Neural cell (in vitro differentiated cells): ENCODE data around the gene ST6GALNAC4.

Source experiments
- POLR2AphosphoS5 ChIP-seq: IDR thresholded peaks from 2 replicates; pipeline ENCODE4 v1.6.1; 2012
- SMC3 ChIP-seq: fragments of 450-650 bp; conservative IDR thresholded peaks from 2 replicates; pipeline ENCODE4 v1.6.1; 2014; ENCODE audit warnings: antibody characterized with exemption, mild to moderate bottlenecking, moderate library complexity; ENCODE audit not compliant: poor library complexity
- TAF1 ChIP-seq: IDR thresholded peaks from 2 replicates; pipeline ENCODE4 v1.6.1; 2012; ENCODE audit warnings: low read depth
- TF ChIP-seq, protein P1 (sequence below): fragments of 450-650 bp; IDR thresholded peaks from 2 replicates; pipeline ENCODE4 v1.5.1; 2014; ENCODE audit warnings: antibody characterized with exemption, mild to moderate bottlenecking, moderate library complexity; ENCODE audit not compliant: poor library complexity, severe bottlenecking

DNA sequence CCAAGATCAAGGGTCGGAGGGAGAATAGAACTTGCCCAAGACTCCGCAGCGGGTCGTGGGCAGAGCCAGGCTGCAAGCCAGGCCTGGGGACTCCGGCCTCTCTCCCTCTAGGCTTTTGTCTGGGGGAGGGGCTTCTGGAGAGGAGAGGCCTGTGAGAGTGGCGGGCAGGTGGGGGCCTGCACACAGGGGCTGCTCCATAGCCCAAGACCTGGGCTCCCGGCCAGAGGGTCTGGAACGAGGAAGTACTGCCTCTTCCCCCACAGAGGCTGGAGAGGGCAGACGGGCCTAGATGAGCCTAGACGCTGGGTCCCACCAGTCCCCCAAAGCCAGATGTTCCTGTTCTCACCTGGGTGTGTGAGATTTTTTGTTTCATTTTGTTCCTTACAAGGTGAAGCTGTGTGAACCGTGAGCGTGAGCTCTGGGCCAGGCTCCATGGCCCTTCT, 12.3 kb downstream of the ST6GALNAC4 start:
- TF ChIP-seq, protein P1, sequence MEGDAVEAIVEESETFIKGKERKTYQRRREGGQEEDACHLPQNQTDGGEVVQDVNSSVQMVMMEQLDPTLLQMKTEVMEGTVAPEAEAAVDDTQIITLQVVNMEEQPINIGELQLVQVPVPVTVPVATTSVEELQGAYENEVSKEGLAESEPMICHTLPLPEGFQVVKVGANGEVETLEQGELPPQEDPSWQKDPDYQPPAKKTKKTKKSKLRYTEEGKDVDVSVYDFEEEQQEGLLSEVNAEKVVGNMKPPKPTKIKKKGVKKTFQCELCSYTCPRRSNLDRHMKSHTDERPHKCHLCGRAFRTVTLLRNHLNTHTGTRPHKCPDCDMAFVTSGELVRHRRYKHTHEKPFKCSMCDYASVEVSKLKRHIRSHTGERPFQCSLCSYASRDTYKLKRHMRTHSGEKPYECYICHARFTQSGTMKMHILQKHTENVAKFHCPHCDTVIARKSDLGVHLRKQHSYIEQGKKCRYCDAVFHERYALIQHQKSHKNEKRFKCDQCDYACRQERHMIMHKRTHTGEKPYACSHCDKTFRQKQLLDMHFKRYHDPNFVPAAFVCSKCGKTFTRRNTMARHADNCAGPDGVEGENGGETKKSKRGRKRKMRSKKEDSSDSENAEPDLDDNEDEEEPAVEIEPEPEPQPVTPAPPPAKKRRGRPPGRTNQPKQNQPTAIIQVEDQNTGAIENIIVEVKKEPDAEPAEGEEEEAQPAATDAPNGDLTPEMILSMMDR = no peak
- TF ChIP-seq TAF1 = no peak
- TF ChIP-seq POLR2AphosphoS5 = no peak
- no peak for TF ChIP-seq SMC3
